GM21786 (cell line): Measurements from ENCODE around the gene JUNB.
"Not testable (repeated sequence)": the region's sequence is repeated elsewhere in the genome, so short reads cannot be mapped to it uniquely, and the experiment has no call there.

Source experiments
- ATAC-seq: cut with Tn5 transposase; IDR thresholded peaks from one replicate; pipeline ENCODE4 v1.9.1; 2021; ENCODE audit not compliant: unreplicated experiment

JUNB gene

DNA sequence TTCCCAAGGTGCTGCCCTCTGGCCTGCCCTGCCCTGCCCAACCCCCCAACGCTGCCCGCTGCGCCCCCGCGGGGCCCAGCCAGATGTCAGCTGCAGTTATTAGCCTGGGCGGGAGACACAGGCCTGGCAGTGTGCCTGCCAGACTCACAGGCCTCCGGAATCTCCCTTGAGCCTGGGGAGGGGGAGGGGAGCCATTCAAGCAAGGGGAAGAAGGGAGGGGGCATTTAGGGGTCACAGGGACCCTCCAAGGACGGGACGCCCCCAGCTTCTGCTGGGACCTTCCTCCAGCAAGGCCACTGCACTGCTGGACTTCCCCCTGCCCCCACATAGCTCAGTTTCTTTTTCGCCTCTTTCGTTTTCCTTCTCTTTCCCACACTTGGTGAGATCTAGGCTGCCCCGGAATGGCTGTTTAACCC, 2.6 kb upstream of the JUNB start:
- ATAC-seq: no peak

DNA sequence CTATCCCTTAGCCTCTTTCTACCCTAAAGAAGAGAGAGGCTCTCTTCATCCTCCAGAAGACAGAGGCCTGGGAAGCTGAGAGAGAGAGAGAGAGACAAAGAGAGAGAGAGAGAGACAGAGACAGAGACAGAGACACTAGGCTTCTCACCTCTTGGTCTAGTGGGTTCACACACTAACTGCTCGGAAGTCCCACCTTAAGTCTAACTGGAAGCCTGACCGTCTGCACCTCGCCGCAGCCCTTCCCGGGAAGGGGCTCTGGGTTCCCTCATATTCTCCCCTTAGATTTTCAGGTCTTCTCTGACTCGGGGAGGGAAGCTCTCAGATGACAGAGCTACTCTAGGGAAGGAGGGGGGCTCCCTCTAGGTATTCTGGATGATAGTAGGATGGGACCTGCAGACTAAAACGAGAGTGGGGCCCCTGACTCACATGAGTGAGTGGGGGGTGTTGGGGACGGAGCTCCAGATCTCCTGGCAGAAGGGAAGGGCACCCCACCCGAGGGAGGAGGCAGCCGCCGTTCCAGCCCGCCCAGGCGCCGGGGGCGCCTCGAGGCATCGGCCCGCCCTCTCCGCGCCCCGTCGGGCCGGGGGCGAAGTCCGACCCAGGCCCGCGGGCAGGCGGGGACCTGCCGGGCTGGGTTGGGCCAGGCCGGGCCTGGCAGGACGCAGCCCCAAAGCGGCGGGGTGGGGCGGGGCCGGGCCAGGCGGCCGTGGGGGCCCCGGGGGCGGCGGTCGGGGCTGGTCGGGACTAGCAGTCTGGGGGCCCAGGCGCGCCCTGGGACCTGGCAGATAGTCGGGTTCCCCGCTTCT, 2.0 kb upstream of the JUNB start:
- ATAC-seq: no peak

DNA sequence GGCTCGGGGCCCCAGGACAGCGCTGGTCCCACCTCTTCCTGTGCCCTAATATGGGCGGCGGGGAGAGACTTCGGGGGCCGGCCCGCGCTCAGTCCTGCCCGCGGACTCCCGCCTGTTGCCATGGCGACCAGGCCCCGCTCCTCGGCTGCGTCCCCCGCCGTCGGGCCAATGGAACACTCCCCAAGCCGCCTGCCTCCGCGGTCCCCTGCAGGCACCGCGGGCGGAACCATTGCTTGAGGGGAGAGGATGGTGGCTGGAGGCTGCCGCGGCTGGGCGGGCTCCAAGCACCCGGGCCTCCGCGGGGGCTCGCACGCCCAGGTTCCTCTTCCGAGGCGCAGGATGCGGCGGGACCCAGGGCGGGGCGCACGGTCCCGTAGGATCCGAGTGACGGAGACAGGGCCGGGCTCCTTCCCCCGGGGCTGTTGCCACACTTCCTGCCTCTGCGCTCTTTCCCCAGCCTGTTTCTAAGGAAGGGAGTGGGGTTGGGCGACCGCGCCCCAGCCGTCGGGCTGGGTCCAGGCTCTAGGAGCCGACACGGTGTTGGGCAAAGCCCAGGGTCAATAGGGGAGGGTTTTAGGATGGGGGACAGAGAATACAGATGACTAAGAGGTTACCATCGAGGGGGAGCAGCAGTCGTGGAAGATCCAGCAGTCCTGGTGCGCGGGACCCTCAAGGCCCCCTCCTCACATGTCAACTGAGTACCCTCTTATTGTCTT, 1.2 kb upstream of the JUNB start:
- ATAC-seq: peak; percentile 37

DNA sequence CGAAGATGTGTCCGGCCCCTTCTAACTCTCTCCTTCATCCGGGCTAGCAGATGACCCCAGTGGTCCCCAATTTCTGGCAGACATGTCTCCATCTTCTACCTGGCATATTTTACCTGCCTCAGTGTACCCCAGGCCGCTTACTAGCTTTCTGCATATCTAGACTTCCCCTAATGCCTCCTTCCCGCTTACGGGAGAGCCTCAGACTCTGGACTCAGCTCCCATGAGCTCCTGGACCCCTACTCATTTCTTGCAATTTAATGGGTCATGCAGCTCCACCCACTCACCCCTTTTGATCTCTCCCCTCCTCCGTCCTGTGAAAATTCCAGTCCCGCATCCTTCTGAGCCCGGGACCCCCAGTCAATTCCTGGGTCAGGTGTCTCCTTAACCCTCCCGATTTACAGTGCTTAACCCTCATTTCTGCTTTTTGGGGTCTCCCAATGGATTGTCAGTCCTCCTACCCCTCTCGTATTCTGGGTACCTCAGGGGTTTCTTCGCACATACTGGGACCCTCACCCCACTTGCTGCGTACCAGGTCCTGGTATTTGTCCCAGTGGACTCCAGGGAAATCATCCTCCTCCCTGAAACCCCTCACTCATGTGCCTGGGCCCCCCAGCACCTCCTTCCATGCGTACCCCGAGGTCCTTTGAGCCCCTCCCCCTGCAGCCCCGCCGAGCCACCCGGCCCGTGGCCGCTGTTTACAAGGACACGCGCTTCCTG, 500 bp upstream of the JUNB start:
- no peak for ATAC-seq

DNA sequence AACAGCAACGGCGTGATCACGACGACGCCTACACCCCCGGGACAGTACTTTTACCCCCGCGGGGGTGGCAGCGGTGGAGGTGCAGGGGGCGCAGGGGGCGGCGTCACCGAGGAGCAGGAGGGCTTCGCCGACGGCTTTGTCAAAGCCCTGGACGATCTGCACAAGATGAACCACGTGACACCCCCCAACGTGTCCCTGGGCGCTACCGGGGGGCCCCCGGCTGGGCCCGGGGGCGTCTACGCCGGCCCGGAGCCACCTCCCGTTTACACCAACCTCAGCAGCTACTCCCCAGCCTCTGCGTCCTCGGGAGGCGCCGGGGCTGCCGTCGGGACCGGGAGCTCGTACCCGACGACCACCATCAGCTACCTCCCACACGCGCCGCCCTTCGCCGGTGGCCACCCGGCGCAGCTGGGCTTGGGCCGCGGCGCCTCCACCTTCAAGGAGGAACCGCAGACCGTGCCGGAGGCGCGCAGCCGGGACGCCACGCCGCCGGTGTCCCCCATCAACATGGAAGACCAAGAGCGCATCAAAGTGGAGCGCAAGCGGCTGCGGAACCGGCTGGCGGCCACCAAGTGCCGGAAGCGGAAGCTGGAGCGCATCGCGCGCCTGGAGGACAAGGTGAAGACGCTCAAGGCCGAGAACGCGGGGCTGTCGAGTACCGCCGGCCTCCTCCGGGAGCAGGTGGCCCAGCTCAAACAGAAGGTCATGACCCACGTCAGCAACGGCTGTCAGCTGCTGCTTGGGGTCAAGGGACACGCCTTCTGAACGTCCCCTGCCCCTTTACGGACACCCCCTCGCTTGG, 966 bp downstream of the JUNB start:
- ATAC-seq: no peak

DNA sequence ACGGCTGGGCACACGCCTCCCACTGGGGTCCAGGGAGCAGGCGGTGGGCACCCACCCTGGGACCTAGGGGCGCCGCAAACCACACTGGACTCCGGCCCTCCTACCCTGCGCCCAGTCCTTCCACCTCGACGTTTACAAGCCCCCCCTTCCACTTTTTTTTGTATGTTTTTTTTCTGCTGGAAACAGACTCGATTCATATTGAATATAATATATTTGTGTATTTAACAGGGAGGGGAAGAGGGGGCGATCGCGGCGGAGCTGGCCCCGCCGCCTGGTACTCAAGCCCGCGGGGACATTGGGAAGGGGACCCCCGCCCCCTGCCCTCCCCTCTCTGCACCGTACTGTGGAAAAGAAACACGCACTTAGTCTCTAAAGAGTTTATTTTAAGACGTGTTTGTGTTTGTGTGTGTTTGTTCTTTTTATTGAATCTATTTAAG, 1.6 kb downstream of the JUNB start:
- ATAC-seq: no peak

DNA sequence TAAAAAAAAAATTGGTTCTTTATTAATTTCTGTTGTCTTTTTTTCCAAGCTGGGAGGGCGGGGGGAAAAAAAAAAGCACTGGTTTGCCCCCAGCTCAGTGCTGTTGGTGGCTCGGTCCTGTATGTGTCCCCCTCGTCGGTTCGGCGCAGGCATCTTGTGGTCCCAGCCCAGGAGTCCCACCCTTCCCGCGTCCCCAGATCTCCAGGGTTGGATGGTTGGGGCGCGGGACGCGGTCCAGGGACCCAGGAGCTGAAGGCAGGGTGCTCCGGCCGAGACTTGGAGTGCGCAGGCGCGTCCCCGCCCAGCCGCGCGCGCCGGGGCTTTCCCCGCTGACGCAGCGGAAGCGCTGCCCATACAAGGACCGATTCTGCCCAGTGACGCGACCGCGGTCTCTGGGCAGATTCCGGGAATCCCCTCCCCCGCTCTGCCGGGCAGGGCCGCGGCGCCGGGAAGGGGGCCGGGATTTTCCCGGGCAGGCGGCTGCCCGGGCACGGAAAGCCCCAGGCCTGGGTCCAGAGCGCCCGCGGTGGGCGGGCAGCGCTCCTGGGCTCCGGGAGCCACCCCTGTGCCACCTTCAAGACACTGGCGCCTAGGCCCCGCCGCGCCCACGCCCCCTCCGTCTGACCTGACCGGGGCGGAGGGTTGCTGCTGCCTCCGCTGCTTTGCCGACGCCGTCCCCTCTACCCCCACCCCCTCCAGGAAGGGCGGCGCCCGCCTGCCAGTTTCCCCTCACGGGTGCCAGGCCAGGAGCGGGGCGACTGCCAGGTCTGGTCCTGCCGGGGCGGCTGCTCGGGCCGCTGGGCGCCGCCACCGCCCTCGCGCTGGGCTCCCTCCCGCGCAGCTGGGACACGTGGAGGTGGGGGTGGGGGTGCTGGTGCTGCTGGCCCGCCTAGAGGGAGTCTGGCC, 2.3 kb downstream of the JUNB start:
- peak; percentile 29 for ATAC-seq

DNA sequence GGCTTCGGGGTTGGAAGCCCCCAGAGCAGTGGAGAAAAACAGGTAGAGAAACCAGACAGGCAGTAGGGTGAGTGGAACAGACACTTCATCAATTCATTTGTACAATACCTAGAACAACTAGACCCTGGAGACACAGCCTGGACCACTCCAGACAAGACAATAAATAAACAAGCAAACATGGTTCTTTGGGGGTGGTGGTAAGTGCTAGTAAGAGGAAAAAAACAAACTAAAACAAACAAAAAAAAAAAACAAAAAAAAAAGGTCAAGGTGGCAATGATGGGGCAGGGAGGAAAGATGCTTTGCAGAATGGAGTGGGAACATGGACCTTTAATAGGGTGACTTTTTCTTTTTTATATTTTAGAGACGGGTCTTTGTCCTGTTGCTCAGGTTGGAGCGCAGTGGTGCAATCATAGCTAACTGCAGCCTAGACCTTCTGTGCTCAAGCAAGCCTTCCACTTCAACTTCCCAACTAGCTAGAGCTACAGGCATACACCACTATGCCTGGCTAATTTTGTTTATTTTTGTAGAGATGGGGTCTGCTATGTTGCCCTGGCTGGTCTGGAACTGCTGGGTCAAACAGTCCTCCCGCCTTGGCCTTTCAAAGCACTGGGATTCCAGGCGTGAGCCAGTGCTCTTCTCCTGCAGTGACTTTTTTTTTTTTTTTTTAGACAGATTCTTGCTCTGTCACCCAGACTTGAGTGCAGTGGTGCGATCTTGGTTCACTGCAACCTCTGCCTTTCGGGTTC, 3.1 kb downstream of the JUNB start:
- no peak for ATAC-seq

DNA sequence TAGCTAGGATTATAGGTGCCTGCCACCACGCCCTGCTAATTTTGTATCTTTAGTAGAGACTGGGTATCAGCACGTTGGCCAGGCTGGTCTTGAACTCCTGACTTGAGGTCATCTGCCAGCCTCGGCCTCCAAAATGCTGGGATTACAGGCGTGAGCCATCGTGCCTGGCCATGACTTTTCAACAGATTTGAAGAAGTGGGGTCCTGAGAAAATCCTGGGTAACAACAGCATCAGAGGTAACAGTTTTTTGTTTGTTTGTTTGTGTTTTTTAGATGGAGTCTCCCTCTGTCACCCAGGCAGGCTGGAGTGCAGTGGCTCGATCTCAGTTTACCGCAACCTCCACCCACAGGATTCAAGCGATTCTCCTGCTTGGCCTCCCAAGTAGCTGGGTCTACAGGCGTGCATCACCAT, 3.7 kb downstream of the JUNB start:
- ATAC-seq: no peak

DNA sequence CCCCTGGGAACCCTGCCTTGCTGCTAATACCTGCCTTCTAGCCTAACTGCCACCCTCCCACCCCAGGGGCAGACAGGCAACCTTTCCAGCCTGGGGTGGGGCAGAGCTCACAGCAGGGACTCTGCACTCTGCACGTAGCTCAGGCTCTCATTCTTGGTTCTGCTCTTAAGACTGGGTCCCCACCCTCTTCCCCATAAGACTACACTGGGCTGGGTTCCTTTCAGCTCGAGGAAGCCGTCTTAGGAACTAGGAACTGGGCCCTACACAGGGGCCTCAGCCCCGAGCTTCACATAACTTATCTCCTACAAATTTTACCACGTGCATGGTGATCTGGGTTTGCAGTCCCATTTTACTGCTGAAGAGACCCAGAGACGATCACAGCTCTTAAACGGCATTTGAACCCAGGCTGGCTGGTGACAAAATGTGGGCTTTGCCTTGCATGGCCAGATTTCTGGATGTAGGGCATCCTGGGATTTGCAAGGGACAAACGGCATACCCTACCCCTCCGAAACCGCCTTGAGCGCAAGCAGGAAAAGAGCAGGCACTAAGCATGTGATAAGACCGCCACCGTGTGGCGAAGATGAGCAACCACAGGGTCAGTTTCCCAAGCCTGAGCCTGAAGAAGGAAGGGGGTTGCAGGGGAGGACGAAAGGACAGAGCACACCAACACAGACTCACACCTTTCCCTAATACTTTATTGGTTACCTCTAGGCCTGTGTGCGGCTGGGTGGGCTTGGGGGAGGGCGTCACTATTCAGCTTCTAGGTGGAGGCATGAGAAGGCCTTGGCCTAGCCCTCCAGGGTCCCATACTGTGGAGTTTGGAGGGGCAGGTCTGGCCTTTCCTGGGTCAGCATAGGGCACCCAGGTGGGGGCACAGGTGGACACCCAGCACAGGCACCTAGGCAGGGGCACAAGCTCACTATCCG, 5.1 kb downstream of the JUNB start:
- ATAC-seq: no peak

DNA sequence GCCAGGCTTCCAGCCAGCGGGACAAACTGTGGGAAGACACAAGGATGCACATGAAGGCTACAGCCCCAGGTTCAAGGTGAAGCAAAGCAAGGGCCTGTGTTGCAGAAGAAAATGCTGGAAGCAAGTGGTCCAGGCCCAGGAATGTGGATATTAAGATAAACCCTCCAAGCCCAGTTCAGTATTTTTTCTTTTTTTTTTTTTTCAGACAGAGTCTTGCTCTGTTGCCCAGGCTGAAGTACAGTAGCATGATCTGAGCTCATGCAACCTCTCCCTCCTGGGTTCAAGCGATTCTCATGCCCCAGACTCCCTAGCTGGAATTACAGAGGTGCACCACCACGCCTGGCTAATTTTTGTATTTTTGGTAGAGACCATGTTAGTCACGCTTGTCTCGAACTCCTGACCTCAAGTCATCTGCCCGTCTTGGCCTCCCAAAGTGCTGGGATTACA, 5.9 kb downstream of the JUNB start:
- no peak for ATAC-seq

DNA sequence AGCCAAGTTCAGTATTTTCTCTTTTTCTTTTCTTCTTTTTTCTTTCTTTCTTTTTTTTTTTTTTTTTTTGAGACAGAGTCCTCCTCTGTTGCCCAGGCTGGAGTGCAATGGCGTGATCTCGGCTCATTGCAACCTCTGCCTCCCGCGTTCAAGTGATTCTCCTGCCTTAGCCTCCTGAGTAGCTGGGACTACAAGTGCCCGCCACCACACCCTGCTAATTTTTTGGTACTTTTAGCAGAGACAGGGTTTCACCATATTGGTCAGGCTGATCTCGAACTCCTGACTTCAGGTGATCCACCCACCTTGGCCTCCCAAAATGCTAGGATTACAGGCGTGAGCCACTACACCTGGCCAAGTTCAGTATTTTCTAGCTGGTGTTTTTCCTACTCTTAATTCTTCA, 6.3 kb downstream of the JUNB start:
- not testable (repeated sequence) for ATAC-seq

DNA sequence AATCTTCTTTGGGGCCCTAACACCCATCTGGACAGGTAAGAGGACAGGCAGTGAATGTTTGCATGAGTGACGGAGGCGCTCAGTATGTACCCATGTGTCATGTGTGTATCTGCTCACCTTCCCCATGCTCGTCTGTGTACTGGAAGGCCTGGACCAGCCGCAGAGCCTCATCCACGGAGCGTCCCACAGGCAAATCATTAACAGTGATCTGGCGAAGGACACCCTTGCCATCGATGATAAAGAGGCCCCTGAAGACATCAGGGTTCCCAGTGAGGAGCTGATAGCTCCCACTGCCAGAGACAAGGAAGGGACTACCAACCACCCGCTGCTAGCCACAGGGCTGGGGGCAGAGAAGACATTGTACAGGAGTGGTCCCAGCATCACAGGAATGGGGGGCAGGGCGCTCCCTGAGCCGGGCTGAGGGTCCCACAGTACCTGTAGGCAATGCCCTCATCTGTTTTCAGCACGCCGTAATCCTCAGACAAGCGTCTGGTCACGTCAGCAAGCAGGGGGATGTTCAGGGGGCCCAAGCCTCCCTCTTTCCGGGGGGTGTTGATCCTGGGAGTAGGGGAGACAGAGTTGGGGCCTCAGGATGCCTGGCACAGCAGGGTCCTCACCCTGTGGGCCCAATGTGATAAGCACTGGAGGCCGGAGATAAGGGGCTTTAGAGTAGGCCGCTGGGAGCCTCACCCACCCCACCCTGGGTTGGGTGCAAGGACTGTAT, 8.6 kb downstream of the JUNB start:
- no peak for ATAC-seq

DNA sequence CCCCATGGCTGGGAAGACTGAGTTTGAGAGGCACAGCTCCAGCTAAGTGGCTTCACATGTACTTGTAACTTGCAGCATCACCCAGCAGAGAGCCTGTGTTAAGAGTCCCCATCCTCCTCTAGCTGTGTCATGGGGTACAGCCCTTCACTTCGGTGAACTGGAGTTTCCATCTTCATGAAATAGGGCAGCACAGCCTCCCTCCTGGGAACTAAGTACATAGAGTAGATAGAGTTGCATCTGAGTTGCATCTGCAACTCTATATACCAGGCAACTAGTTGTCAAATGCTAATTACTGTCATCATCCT, 9.1 kb downstream of the JUNB start:
- no peak for ATAC-seq

DNA sequence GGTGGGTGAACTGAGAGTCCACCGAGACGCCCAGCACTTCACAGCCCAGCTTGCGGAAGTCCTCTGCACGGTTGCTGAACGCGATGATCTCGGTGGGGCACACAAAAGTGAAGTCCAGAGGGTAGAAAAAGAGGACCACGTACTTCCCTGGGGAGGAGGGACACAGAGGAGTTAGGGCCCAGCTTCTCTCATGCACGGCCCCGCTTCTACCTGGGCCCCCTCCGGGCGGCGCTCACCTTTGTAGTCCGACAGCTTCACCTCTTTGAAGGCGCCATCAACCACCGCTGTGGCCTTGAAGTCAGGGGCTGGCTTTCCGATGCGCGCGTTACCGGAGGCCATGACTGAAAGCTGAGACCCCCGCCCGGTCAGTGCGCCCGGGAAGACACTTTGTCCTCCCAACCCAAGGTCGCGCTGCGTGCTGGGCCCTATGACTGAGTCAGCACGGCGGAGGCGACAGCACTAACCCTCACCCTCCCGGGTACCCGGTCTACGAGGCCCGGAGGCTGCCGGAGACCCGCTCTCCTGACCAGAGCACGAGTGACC, 9.7 kb downstream of the JUNB start:
- no peak for ATAC-seq

DNA sequence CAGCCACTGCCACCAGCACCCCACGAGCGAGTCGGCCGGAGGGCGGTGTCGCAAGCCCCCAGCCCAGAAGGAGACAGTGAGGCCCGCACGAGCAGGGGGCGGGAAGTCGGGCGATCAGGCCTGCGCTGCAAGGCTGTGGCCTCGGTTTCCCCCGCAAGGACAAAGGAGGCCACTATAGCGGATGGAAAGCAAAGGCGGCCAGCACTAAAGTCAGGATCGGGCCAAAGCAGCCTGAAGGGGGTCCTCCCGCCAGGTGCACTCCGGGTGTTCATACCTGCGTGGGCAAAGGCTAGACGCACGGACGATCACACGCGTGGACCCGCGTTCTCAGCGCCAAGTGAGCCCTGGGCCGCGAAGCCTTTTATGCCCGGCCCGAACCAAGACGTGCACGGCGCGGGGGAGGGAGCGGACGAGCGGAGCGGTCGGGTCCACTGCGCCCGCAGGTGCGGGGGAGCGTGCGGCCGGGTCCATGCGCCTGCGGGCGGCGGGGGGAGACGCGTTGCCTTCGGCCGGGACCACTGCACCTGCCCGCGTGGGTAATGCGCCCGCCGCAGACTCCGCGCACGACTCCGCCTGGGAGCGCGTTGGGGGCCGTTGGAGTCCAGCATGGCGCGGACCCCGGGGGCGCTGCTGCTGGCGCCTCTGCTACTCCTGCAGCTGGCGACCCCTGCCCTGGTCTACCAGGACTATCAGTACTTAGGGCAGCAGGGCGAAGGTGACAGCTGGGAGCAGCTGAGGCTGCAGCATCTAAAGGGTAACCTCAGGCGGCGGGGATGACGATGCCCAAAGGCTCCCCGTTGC, 10.4 kb downstream of the JUNB start, which contains the start of the genes PRDX2 and THSD8:
PRDX2 (minus strand) TSS at position 335 of the 801 bp plus-strand sequence. CDS start 539 bp downstream, outside the sequence.
THSD8 (plus strand) TSS at position 604 of the 801 bp plus-strand sequence; CDS start at position 607, 3 bp downstream.
- no peak for ATAC-seq
